VCaP (cell line): ENCODE measurements around the gene WARS2.

Source experiments
- H3K27ac ChIP-seq: fragments of 450-650 bp; 2 replicates; pipeline ENCODE4 v1.5.1; 2017
- TF ChIP-seq, protein P1 (sequence below): fragments of 450-650 bp; conservative IDR thresholded peaks from 2 replicates; pipeline ENCODE4 v1.5.1; 2017; ENCODE audit warnings: mild to moderate bottlenecking, moderate library complexity

The WARS2 gene

DNA sequence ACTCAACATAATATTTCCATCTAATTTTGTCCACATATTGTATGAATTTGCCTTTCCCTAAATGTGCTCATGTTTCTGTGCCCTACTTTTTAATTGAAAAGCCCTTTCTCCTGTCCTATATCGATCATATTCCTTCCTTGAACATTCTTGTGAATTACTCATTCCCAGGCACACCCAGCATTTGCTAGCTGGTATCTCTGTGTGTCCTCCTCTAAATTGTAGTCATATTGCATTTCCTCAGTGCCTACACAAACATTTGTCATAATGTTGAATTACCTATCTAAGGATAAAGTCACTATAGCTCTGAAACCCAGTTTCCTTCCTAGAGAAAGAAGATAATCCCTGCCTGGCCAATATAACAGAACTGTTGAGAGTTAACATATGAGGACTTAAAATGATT is 112.7 kb downstream of the WARS2 start:
- no peak overlapping the region for H3K27ac ChIP-seq
- TF ChIP-seq, protein P1, sequence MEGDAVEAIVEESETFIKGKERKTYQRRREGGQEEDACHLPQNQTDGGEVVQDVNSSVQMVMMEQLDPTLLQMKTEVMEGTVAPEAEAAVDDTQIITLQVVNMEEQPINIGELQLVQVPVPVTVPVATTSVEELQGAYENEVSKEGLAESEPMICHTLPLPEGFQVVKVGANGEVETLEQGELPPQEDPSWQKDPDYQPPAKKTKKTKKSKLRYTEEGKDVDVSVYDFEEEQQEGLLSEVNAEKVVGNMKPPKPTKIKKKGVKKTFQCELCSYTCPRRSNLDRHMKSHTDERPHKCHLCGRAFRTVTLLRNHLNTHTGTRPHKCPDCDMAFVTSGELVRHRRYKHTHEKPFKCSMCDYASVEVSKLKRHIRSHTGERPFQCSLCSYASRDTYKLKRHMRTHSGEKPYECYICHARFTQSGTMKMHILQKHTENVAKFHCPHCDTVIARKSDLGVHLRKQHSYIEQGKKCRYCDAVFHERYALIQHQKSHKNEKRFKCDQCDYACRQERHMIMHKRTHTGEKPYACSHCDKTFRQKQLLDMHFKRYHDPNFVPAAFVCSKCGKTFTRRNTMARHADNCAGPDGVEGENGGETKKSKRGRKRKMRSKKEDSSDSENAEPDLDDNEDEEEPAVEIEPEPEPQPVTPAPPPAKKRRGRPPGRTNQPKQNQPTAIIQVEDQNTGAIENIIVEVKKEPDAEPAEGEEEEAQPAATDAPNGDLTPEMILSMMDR: no peak

DNA sequence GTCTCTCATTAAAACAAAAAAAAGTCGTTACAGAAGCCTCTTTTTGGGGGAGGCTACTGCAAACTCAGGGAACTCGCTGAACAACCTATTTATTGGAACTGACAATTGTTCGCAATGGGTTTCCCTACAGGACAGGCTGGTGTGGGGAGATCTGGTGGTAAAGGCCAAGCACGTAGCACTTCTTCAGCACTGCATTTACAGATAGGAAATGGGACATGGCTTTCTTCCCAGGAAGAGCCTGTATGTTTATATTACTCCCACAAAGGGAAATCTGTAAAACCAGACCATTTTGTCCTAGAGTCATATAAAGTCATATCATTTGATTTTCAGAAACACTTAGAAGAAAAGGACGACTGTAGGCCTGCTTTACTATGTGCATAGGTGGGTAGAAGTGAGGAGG is 113.5 kb downstream of the WARS2 start:
- TF ChIP-seq, protein P1: no peak
- no peak overlapping the region for H3K27ac ChIP-seq

DNA sequence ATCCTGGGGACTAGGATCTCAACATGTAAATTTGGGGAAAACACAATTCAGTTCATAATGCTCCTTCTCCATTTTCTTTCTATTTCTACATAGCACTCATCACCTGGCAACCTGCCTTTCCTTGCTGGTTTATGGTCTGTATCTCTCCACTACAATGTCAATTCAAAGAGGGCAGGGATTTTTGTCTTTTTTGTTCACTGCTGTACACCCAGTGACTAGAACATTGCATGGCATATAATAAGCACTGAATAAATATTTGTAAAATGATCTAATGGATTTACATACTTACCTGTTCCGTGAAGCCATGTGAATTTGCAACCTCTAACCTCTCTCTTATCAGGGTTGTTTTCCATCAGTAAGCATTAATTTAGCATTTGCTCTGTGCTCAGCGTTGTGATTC is 124.9 kb downstream of the WARS2 start:
- TF ChIP-seq, protein P1: no peak
- H3K27ac ChIP-seq: no peak overlapping the region

DNA sequence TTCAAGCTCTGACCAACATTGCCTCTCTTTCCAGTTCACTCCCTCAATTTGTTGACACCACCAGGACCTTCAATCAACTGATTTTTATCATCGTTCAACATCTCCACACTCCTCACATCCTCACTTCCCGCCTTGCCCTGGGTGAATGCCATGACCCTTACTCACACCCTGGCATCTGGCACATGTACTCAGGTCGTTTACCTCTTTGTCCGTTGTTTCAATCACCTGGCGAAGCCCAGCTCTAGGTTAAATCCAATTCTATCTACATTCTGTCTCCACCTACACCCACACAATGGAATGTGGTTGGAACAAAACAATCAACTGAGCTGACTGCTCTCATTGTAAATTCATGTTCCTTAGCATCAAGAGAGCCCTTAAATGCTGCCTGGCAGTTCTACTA is 128.1 kb downstream of the WARS2 start:
- H3K27ac ChIP-seq: no peak overlapping the region
- TF ChIP-seq, protein P1: no peak

DNA sequence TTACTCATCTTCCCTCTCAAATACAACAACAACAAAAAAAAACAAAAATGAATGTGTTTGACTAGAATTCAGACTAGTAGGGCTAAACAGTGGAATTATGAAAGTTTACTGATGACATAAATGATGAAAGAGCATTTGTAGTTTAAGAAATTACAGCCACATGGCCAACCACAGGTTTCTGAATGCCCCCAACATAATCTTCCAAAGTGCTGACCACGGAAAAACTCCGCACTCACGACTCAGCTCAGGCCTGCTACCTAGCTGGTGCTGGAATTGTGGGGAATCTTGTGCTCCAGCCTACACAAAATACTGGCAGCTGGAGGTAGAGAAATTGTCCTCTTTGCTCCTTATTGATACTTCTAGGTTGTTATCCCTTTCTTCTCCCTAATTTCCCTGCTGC is 128.7 kb downstream of the WARS2 start:
- no peak overlapping the region for H3K27ac ChIP-seq
- TF ChIP-seq, protein P1: no peak

DNA sequence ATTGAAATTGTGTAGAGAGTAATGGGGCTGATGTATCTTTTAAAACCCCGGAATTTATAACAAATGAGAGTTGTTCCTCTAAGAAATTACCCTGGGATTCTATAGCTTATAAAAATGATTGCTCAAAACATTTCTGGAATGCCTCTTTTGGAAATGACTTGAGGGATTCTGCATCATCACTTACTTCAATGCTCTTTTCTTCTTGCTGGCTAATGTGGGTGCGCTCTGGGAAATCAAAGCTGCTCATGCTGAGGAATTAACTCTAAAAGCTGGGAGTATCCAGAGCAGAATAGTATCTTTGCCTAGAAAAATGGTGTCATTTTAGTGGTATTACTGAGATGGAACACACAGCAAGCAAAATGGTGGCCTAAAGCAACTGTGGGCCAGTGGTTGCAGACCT is 129.3 kb downstream of the WARS2 start:
- TF ChIP-seq, protein P1: no peak
- H3K27ac ChIP-seq: no peak overlapping the region

DNA sequence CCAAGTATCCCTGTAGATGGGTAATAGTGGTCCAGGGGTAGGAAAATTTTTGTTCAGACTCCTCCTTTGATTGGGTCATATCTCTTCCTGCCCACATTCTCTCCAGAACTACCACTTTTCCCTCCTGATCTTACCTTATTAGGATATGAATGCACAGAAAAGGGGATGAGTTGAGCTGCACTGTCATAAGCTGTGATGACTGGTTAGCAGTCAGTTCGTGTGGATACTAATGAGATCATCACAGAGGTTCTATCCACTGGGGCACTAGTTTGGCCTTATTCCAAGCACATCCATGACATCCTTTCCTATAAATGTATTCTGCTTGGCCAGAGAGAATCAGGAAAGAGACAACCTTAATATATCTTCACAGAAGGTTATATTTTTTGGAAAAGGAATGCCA is 130.3 kb downstream of the WARS2 start:
- H3K27ac ChIP-seq: no peak overlapping the region
- TF ChIP-seq, protein P1: no peak

DNA sequence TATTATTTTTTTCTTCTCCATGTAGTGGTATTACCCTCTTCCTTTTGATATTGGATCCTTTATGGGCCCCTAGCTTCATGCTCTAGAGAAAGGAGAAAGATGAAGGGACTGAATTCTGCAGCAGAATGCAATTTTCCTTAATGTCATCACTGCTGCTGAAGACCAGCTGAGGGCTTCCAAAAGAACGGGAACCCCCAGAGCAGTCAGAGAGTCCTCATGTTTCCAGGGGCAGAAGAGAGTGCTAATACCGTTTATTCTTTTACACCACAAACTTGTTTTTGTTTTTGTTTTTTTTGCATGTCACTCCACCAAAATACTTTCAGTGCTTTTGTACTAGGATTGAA is 131.2 kb downstream of the WARS2 start:
- H3K27ac ChIP-seq: no peak overlapping the region
- TF ChIP-seq, protein P1: no peak
